Fibroblast of the aortic adventitia (primary cell): ENCODE data around the gene COL9A3. TPM values are rescaled to one million over a fixed set of nuclear protein-coding genes. Genes with fewer than 3 reads are reported as not detected.

Experiments used
- DNase-seq: peaks from one replicate; pipeline ENCODE4 v3.0.0-alpha.2; 2010; ENCODE audit warnings: low read depth
- H3K4me3 ChIP-seq: 2 replicates; pipeline ENCODE4 v1.5.1; 2011; ENCODE audit warnings: low read depth, mild to moderate bottlenecking, control low read depth, low read length, moderate library complexity
- CTCF ChIP-seq: IDR thresholded peaks from 2 replicates; pipeline ENCODE4 v1.5.1; 2011; ENCODE audit warnings: mild to moderate bottlenecking, low read length, control low read depth, inconsistent platforms; ENCODE audit not compliant: insufficient read depth
- small RNA-seq: library from RNA; depleted of rRNA; stranded (forward); fragments of <200 nt; gene quantifications from one replicate; pipeline ENCODE3, GENCODE V24; 2012
- total RNA-seq: library from RNA; depleted of rRNA; stranded (reverse); fragments of >200 nt; gene quantifications from 2 replicates; pipeline ENCODE4 v1.2.3, GENCODE V29; 2012; ENCODE audit warnings: low replicate concordance

COL9A3 gene
- total RNA-seq, 1 donor, result 0.36 TPM

GRCh38 chr20:62887860-62888239 is 71.0 kb downstream of the COL9A3 start:
- no peak for DNase-seq
- TF ChIP-seq CTCF, result no peak
- H3K4me3 ChIP-seq, result no peak overlapping the region

- no peak overlapping the region for H3K4me3 ChIP-seq
- TF ChIP-seq CTCF, result no peak
- no peak for DNase-seq
These were observed 71.6 kb downstream of the COL9A3 start for GRCh38 chr20:62888406-62888805.

GRCh38 chr20:62888910-62889309 is 72.1 kb downstream of the COL9A3 start:
- no peak for TF ChIP-seq CTCF
- no peak for DNase-seq
- no peak overlapping the region for H3K4me3 ChIP-seq

- no peak for TF ChIP-seq CTCF
- H3K4me3 ChIP-seq, result no peak overlapping the region
- no peak for DNase-seq
These were observed 72.6 kb downstream of the COL9A3 start for GRCh38 chr20:62889411-62889810.

GRCh38 chr20:62889871-62890270 is 73.0 kb downstream of the COL9A3 start:
- no peak for DNase-seq
- TF ChIP-seq CTCF, result no peak
- H3K4me3 ChIP-seq, result no peak overlapping the region

GRCh38 chr20:62890444-62890843 is 73.6 kb downstream of the COL9A3 start:
- no peak overlapping the region for H3K4me3 ChIP-seq
- no peak for DNase-seq
- no peak for TF ChIP-seq CTCF

Small RNA genes lying within 50 kb of the gene (small RNA-seq; reads per million reads assigned to genes)
- gene DPH3P1, result not detected

Other genes with a start within 250 kb of the COL9A3 start
- gene SLCO4A1, start 174.5 kb upstream of the COL9A3 start, total RNA-seq, result 0.72 and 0.90 TPM in 2 replicates
- 8.0 TPM in 1 of 2 replicates, not detected in the other for gene NTSR1, start 108.2 kb upstream of the COL9A3 start, total RNA-seq
- 16.8 and 21.7 TPM in 2 replicates for gene MRGBP, start 20.6 kb upstream of the COL9A3 start, total RNA-seq
- gene OGFR, start 12.2 kb upstream of the COL9A3 start, total RNA-seq, result 31.0 and 46.4 TPM in 2 replicates
- 23.7 and 27.9 TPM in 2 replicates for gene TCFL5, start 44.8 kb downstream of the COL9A3 start, total RNA-seq
- 48.4 TPM in 2 replicates for gene DIDO1, start 109.5 kb downstream of the COL9A3 start, total RNA-seq
- 27.7 and 35.4 TPM in 2 replicates for gene GID8, start 121.1 kb downstream of the COL9A3 start, total RNA-seq
- gene SLC17A9, start 135.7 kb downstream of the COL9A3 start, total RNA-seq, result 0.41 and 2.0 TPM in 2 replicates
- not detected in 2 replicates for gene BHLHE23, start 189.9 kb downstream of the COL9A3 start, total RNA-seq